GM19035 (cell line): Measurements from ENCODE around the gene NELFCD.
"Not testable (repeated sequence)": the region's sequence is repeated elsewhere in the genome, so short reads cannot be mapped to it uniquely, and the experiment has no call there.

Experiments
- ATAC-seq: cut with Tn5 transposase; IDR thresholded peaks from one replicate; pipeline ENCODE4 v1.9.1; 2021; ENCODE audit not compliant: unreplicated experiment

Gene NELFCD

DNA sequence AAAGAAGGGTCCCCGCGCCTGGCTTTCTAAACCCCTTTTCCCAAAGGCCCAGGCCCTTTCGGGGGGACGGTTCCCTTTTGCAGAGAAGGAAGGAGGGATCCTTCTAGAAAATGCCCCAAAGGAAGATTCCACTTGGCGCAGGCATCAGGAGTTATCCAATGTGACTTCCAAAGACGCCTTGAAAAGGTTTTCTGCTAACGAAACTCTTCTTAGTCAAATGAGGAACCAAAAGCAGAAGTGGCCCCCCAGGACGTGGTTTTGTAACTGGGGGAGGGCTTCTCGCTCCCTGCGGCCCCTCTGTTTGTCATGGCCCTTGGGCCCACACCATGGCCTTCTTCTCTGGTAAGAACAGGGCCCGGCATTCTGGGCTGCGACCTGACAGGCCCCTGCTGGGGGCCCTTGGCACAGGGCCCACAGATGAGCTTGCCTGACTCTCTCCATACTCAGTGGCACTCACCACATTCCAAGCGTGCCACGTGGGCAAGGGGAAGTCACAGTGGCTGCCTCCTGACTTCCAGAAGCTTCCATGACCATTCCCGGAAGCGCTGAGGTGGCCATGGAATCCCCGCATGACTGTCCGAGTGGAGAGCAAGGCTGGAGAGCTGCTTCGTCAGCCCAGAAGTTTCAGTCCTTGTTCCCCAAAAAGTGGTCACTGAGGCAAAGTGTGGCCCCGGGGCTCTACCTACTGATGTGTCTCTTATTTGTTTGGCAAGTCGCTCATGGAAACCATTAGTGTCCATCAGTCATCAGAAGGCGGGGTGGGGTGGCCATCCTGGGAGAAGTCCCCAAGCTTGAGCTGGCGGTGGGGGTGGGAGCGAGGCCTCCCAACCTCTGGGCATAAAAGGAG is 26.8 kb downstream of the NELFCD start:
- ATAC-seq: peak; percentile 40

DNA sequence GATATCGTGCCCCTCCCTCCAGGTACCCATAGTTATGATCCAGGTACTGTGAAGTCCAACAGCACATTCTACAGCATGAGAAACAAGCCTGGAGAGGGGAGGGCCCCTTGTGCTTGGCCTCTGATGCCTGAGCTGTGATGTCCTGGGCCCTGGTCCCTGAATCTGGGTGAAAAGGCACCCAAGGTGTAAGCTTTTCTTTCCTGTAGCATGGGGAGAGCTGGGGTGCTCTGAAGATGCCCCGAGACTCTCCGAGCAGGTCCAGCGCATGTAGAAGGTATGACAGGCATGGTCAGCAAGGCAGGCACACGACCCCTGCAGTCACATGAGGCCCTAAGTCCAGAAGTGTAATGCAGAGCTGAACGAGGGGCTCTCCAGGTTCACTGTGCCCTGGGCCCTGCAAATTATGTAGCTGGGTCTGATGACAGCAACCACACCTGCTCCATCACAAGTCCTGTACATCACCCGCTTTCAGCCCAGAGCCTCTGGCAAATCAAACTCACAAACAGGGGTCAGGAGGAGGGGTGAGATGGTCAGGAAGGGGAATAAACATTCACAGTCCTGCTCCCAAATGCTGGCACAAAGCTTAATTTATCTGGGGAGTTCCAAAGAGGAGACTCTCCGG is 27.8 kb downstream of the NELFCD start:
- no peak for ATAC-seq

DNA sequence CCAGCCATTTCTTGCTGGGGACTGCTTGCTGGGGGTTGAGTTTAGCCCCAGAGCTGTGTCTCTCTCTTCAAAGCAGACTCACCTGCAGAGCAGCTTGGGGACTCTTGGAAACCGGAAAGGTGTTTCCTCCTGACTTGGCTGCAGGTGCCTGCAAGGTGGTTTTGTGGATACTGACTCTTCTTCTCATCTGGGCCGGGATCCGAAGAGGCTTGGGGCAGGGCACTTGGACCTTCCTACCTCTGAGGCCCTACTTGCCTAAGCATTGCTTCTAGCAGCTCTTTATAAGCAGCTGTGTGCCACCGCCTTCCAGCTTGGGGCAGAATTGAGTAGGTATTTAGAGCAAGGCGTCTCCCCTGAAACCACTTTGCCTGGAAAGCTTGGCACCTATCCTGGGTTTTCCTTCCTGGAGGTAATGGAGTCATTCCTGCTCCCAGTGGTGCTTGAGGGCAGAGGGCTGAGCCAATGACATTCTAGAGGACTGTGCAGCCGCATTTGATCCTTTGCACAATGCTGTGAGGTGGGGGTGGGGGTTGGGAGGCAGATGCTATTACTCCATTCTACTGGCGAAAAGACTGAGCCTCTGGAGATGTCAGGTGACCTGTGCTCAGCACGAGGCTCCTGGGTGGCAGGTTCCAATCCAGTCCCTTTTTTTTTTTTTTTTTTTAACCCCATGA is 29.4 kb downstream of the NELFCD start:
- ATAC-seq: no peak

DNA sequence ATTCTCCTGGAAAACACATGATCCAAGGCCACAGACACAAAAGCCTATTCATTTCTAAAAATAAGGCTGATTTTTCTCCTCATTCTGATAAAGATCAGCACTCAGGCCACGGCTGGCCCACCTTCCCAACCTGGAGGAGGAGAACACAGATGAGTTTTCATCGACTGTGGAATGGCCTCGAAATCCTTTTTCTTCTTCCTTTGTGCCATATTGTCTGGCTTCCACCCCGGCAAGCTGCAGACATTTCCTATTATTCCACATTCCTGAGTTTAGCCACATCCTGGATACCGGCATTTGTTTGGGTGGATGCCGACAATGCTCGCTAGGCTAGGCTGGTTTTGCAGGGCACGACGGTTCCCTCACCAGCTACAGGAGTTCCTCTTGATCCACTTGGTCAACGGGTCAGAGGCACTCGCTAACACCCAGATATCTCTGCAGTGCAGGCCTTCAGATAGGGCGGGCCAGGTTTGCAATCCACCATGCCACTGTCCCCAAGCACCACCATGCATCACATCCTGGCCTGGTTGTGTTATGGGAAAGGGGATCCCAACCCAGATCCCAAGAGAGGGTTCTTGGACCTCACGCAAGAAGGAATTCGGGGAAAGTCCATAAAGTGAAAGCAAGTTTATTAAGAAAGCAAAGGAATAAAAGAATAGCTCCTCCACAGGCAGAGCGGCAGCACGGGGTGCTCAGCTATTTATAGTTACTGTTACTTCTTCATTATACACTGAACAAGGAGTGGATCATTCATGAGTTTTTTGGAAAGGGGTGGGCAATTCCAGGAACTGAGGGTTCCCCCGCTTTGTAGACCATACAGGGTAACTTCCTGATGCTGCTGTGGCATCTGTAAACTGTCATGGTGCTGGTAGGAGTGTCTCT is 30.2 kb downstream of the NELFCD start:
- ATAC-seq: no peak

DNA sequence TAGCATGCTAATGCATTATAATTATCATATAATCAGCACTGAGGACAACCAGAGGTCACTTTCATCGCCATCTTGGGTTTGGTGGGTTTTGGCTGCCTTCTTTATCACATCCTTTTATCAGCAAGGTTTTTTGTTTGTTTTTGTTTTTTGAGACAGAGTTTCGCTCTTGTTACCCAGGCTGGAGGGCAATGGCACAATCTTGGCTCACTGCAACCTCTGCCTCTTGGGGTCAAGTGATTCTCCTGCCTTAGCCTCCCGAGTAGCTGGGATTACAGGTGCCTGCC is 30.8 kb downstream of the NELFCD start:
- ATAC-seq: not testable (repeated sequence)

DNA sequence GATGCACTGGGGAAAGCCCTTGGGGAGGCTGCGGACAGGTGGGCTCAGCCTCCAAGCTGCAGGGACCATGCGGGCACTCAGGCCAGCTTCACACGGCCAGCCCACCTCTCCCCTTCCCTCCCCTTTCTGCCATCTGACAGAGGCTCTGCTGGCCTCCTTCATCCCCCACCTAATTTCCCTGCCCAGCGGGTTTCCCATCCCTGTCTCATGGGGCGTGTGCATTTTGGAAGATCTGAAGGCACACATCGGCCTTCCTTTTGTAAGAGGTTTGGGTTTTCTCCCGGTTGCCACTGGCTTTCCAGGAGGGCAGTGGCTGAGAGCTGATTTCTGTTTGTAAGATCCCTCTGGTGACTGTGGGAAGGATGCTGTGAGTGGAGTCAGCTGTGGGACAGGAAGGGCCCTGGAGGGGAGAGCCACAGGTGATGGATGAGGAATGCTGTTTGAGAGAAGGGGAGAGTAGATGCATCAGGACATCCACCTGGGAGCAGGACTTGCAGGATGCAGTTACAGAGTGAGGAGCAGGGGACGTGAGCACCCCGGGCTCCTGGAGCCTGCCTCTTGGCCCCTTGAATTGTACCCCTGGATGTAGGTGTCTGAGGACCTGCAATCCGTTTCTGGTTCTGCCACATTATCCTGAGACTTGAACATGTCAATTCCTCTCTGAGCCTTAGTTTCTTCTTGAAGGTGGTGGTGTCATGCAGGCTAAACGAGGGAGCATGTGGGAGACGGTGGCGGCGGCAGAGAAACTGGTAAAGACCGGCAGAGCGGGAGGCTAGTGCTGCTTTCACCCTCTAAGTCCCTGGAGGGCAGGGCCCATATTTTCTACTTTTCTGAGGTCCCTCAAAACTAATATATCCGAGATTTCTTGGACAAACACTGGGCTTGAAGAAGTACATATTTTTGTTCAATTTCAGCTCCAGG is 32.2 kb downstream of the NELFCD start:
- no peak for ATAC-seq

DNA sequence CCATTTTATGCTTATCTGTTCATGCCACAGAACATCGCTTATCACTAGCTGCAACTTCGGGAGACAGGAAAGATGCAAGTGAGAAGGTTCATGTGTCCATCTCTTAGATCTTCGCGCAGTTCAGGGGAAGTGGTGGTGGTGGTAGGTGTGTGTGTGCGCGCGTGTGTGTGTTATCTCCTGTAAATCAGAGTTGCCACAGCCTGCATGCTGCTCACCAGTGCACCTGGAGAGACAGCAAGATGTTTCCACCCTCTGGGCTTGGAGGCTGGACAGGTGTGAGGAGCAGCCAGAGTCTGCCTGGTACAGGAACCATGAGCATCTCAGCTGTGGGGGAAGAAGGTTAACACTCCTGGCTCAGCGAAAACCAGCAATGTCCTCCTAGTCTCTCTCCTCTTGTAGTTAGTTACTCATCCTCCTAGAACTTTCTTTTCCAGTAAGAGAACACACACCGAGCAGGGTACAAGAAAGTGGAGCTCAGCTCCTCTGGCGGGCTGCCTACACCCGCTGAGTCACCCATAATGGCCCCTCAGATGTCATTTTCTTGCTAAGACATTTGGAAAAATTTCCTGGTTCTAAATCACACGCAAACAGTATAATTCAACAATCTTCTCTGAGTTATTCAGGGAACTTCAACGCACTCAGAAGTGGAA is 33.0 kb downstream of the NELFCD start:
- ATAC-seq: no peak

DNA sequence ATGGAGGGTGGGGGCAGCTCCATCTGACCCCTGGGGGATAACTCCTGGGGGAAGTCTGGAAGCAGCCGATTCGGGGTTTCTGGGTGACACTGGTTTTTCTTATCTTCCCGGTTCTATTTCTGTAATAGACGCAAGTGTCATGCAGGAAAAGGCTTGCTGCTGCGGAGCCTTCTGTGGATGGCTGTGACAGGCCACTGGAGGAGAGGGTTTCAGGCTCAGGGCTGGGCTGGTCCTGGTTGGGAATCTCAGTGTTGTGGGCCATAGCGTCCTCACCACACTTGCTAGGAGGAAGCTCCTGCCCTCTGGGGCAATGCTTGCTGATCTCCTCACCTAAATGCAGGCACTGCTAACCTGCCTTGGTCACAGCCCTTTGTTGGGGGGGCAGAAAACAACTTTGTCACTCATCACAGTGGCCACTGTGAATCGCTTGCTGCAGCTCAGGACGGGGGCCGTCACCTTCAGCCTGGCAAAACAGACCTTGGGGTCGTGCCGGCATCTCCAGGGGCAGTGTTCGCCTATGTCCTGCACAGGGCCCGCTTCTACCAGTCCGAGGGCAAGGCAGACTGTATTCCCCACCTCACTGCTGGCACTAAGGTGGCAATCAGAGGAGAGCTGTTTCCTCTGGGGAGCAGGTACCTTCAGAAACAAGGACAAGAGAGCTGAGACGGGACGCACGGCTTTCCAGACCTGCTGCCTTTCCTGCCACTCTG is 33.8 kb downstream of the NELFCD start:
- ATAC-seq: no peak

DNA sequence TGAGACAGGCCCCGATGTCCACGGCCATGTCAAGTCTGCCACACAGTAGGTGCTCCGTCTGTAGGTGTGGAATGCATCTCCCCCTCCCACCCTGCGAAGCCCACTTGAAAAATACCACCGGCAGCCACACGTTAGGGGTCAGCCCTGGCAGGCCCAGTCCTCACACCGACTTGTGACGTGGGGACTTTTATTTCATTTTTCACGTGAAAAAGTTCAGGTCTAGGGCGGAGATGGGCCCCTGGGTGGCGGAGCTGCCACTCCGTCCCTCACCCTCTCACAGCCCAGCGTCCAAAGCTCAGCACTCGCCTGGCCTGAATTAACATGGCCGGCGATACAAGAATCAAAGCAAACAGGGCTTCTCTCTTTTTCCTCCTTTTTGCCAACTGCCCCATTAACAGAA is 34.4 kb downstream of the NELFCD start:
- no peak for ATAC-seq

DNA sequence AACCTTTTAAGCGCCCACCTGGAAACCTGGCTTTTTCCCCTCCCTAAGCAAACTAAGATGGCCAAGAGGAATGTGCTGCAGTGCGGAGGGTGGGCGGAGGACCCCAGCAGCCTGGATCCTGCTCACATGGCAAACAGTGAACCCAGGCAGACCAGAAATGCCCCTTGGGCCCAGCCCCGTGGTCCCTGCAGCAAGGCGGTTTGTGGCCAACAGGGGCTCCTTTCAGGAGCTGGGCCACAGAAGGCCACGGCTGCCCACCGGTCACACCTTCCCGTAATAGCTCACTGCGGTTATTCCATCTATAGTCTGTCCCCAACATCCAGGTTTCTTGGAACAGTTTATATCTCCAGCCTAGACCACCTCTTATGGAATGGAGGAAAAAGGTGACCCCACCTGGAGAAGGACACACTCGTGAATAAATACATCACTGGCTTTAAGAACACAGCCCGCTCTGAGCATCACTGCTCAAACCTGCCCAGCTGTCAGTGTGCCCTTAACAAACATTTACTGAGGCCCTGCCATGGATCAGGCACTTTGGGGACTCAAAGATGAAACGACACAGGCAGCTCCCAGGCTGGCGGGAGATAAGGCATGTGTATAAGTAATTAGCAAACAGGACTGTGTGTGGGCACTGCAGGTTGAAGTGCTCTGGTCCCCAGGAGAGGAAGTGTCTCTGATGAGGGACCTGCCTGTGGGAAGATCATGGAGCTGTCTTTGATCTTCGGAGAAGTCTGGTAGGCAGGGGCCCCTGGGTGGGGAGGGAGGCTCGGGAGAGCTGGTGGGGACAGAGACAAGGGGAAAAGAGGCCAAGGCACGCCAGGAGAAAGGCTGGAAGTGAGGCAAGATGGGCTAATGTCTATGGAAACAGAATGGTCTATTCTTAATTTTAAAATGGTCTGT is 35.0 kb downstream of the NELFCD start:
- ATAC-seq: no peak

DNA sequence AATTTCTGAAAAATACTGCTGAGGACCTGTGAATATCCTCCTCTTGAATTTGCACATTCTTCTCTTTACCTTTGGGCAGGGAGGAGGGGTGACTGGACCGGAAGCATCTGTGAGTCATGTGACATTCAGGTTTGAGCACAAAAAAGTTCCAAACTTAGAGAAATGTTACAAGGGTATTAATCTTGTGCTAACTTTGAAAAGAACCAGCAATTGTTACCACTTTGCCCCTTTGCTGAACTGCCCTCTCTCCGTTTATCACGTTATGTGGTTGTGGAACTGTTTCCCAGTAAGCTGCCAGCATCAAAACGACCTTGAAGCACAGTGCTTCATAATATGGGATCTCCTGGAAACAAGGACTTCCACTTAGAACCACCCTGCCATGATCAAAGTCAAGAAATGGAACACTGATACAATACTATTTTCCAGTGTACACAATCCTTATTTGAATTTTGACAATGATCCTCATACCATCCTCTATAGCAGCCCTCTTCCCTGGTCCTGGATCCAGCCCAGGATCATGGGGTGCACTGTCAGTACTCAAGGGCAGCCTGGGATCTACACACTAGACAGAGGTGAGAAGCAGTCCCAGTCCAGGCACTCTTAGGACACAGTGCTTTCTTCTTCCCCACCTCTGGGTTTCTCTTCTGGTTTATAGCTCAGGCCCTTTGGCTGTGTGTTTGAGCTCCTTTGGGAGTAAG is 35.9 kb downstream of the NELFCD start:
- no peak for ATAC-seq

DNA sequence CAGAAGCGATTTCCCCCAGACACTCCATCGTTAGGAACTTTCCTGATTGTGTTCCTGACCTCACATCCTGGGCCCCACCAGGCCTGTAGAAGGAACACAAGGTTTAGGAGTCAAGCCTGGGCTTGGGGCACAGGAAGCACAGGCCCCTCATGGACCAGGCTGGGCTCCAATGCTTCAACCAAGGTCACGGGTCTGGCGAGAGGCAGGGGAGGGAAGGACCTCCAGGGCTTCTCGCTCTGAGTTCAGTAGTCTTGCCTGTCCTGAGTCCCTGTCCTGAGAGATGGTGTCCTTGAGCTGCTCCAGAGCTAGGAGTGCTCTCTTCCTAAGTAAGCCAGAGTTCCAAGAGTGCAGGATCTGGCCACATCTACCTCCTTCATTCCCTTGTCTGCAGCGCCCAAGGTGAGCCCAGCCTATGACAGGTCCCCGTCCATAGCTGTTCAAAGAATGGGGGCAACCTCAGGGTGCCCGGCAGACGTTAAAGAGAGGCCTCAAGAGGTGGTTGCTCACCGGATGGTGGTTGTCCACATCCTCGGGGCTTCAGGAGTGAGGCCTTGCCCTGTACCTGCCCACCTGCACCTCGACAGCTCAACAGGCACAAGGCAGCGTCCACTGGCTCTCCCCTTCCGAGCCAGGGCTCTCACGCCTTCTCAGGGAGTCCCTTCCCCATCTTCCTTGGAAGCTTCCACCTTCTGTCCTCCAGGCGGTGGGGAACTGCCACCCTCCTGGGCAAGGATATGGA is 36.6 kb downstream of the NELFCD start:
- no peak for ATAC-seq

DNA sequence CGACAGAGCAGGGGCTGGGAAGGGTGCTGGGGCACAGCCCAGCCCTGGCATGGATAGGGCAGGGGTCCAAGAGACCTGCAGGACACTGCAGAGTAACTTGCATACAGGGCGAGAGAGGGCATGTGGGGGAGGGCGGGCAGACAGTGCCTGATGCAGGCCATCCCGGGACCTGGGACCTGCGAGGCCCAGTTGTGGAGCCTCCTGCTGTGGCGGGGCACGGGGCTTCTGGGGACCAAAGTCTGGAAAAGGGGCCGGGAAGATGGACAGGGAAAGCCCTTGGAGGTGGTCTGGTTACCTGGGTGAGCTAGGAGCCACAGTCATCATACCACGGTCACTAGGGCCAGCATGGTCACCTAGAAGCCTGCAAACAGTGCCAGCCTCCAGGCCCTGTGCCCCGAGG is 37.8 kb downstream of the NELFCD start:
- no peak for ATAC-seq

DNA sequence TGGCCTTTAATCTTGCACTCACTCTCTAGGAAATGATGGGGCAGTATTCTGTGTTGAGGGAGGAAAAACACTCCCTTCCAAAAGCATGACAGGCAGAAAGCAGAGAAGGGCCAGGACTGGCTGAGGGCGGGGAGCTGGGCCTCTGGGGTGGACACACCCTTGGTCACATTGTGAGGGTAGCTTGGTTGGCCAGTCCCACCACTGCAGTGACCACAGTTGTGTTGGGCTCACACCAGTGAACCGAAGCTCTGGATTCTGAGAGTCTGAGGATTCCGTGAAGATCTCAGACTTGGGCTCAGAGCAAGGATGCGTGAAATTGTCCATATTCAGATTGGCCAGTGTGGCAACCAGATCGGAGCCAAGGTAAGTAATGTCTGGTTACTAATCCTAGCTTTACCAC is 38.2 kb downstream of the NELFCD start, which contains the start of gene TUBB1:
Gene TUBB1, plus strand, starts transcription at position 213 of the 400 bp plus-strand sequence. Its CDS starts 94 bp downstream, at position 307.
- ATAC-seq: no peak

DNA sequence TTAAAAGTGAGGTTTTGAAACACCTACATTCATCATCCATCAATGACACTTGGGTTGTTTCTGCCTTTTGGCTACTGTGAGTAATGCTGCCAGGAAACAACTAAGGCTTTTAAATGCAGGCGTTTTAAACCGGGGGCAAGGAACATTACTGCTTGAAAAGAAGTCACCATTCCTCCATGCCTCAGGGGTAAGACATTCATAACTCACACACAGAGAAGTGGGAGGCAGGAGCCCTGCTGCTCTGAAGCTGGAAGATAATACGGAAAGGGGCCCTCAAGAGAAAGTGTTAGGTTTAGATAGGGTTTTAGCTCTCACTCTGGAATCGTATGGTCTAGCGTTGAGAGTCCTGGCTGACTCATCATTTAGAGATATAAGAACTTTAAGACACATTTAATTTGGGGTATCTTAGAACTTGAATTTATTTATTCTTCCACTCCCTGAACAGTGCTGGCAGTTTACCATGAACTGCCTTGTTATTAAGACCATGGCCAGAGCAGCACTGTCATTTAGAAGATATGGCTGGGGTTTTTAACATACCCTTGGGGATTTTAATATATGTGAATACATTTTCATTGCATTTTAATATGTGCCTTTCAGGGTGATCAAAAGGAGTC is 40.0 kb downstream of the NELFCD start:
- no peak for ATAC-seq

DNA sequence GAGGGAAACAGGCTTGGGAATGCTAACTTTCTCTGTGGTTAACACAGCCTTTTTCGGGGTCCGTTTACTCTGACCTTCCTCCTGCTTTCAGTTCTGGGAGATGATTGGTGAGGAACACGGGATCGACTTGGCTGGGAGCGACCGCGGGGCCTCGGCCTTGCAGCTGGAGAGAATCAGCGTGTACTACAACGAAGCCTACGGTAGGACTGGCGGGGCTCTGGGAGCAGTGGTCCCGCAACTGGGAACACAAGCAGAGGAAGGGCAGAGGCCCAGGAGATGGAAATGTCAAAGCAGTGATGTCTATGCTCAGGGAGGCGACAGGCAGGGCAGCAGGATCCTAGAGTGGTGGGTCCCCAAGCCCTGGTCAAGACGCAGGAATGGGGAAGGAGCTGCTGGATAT is 41.7 kb downstream of the NELFCD start:
- ATAC-seq: no peak
